MM.1S (cell line): ENCODE measurements around the gene BCR.
A peak's percentile ranks its signal among the peaks of the same experiment; 100 is the strongest.

Source experiments
- DNase-seq: peaks from one replicate; pipeline ENCODE4 v3.0.0-alpha.2; 2015
- H2AFZ ChIP-seq: fragments of 300-600 bp; sonication (generic); 2 replicates; pipeline ENCODE4 v1.6.0; 2016; ENCODE audit warnings: antibody characterized with exemption, low read length
- H3F3A ChIP-seq: fragments of 300-600 bp; sonication (generic); 2 replicates; pipeline ENCODE4 v1.6.1; 2016; ENCODE audit warnings: mild to moderate bottlenecking, antibody characterized with exemption, low read length, moderate library complexity, mixed read lengths; ENCODE audit not compliant: insufficient read depth
- H3K27ac ChIP-seq: fragments of 300-600 bp; sonication (generic); 2 replicates; pipeline ENCODE4 v1.5.1; 2016; ENCODE audit warnings: mild to moderate bottlenecking, low read length
- H3K27me3 ChIP-seq: fragments of 300-600 bp; sonication (generic); replicated peaks from 2 replicates; pipeline ENCODE4 v1.6.0; 2016; ENCODE audit warnings: low read length; ENCODE audit not compliant: insufficient read depth
- H3K36me3 ChIP-seq: fragments of 300-600 bp; sonication (generic); replicated peaks from 2 replicates; pipeline ENCODE4 v1.6.1; 2016; ENCODE audit warnings: mild to moderate bottlenecking, low read length, mixed read lengths; ENCODE audit not compliant: insufficient read depth
- H3K4me1 ChIP-seq: fragments of 300-600 bp; sonication (generic); 2 replicates; pipeline ENCODE4 v1.6.1; 2016; ENCODE audit warnings: low read length, mixed read lengths
- H3K4me2 ChIP-seq: fragments of 300-600 bp; sonication (generic); 2 replicates; pipeline ENCODE4 v1.6.0; 2016; ENCODE audit warnings: low read depth, low read length
- H3K4me3 ChIP-seq: fragments of 300-600 bp; sonication (generic); 2 replicates; pipeline ENCODE4 v1.5.1; 2016; ENCODE audit warnings: low read length, mixed read lengths
- H3K79me2 ChIP-seq: fragments of 300-600 bp; sonication (generic); 2 replicates; pipeline ENCODE4 v1.6.1; 2016; ENCODE audit warnings: mixed run types, low read length, mixed read lengths
- H3K9ac ChIP-seq: fragments of 300-600 bp; sonication (generic); 2 replicates; pipeline ENCODE4 v1.6.1; 2016; ENCODE audit warnings: low read length, mixed read lengths
- H3K9me2 ChIP-seq: fragments of 300-600 bp; sonication (generic); replicated peaks from 2 replicates; pipeline ENCODE4 v1.6.1; 2016; ENCODE audit warnings: mild to moderate bottlenecking, low read length, mixed read lengths; ENCODE audit not compliant: insufficient read depth
- H3K9me3 ChIP-seq: fragments of 300-600 bp; sonication (generic); replicated peaks from 2 replicates; pipeline ENCODE4 v1.6.1; 2016; ENCODE audit warnings: mild to moderate bottlenecking, low read length, mixed read lengths; ENCODE audit not compliant: insufficient read depth
- H4K20me1 ChIP-seq: fragments of 300-600 bp; sonication (generic); 2 replicates; pipeline ENCODE4 v1.6.1; 2016; ENCODE audit warnings: mild to moderate bottlenecking, low read length, moderate library complexity, mixed read lengths; ENCODE audit not compliant: insufficient read depth
- CTCF ChIP-seq: fragments of 300-600 bp; sonication (generic); IDR thresholded peaks from 2 replicates; pipeline ENCODE4 v1.5.1; 2016; ENCODE audit warnings: antibody characterized with exemption, low read length, mixed read lengths
- EZH2 ChIP-seq: fragments of 300-600 bp; sonication (generic); optimal IDR thresholded peaks from 2 replicates; pipeline ENCODE3; 2017; ENCODE audit warnings: low read depth, mild to moderate bottlenecking, antibody characterized with exemption, low read length, mixed read lengths
- EZH2phosphoT487 ChIP-seq: fragments of 300-600 bp; sonication (generic); IDR thresholded peaks from 2 replicates; pipeline ENCODE4 v1.6.1; 2018; ENCODE audit warnings: antibody characterized with exemption, low read length

The BCR gene

DNA sequence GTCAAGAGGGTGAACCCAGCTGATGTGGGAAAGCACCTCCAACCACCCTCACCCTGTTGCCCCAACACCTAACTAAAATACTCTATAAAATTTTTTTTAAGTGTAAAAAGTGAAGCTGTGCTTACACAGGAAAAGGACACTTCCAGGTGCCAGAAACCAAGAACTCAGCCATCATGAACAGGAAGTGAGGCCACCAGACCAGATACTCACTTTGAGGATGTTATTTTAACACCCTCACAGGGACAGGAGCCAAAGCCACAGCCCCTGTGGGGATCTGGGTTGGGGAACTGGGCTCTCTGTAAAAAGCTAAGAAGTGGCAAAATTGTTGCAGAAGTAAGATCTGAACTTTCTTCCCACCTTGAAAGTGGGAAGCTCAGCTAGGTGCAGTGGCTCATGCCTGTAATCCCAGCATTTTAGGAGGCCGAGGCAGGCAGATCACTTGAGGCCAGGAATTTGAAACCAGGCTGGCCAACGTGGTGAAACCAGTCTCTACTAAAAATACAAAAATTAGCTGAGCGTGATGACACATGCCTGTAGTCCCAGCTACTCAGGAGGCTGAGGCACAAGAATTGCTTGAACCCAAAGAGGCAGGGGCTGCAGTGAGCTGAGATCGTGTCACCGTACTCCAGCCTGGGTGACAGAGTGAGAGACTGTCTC, 42.3 kb upstream of the BCR start:
- Histone ChIP-seq H3K9me2 (no peaks in the 10 kb centered on the region), H3K4me2 (peak overlapping the region; percentile 46; the same call in 1 of the 2 replicates), H3K27me3 (no peaks in the 10 kb centered on the region), H3K4me3 (peak overlapping the region; percentile 6; the same call in 1 of the 2 replicates), H3K79me2 (peaks cover 8% of the 10 kb centered on the region; the same call in 1 of the 2 replicates), H3K27ac (peak overlapping the region; percentile 99), H3F3A (peaks cover 56% of the 10 kb centered on the region), H3K4me1 (peaks cover 69% of the 10 kb centered on the region), H3K9me3 (no peaks in the 10 kb centered on the region), H3K36me3 (no peaks in the 10 kb centered on the region), H3K9ac (peak overlapping the region; percentile 94), H2AFZ (no peak overlapping the region), H4K20me1 (no peaks in the 10 kb centered on the region)
- DNase-seq = peak; percentile 94
- TF ChIP-seq CTCF = no peak
- no peak for TF ChIP-seq EZH2
- no peak for TF ChIP-seq EZH2phosphoT487

DNA sequence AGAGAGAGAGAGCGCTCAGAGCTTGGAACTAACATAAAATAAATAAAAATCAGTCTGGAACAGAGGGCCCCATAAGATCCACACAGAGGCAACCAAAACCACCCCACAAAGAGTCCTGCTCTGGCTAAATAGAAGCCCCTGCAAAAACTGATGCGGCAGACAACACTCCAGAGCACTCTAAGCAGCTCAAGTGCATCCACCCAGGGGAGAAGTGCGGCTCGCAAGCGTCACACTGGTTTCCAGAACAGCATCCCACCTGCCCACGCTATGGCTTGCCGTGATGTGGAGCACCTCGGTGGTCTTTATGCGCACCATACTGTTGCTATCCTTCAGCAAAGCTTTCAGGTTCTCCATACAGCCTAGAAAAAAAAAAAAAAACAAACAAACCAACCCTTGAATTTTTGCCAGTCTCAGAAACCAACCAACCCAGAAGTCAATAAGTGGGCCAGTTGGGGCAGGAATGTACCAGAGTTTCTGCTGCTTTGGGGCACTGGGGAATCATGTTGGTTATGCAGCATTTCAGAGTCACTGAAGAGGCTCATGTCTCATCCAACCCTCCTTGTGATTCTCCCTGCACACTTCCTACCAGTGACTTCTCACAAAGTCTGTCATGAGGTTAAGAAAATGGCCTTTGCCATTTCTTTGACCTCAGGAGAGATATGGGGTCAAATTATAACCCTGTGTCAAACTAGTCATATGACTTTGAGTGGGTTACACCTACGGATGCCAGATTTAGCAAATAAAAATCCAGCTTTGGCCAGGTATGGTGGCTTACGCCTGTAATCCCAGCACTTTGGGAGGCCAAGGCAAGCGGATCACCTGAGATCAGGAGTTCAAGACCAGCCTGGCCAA, 41.5 kb upstream of the BCR start:
- Histone ChIP-seq H3K9me2 (no peaks in the 10 kb centered on the region), H3K27me3 (no peaks in the 10 kb centered on the region), H2AFZ (no peak overlapping the region), H3F3A (peaks cover 56% of the 10 kb centered on the region), H3K27ac (peak overlapping the region; percentile 99), H3K4me1 (peaks cover 69% of the 10 kb centered on the region), H3K79me2 (peaks cover 8% of the 10 kb centered on the region; the same call in 1 of the 2 replicates), H4K20me1 (no peaks in the 10 kb centered on the region), H3K4me2 (peak overlapping the region; percentile 46), H3K36me3 (no peaks in the 10 kb centered on the region), H3K9ac (peak overlapping the region; percentile 94), H3K9me3 (no peaks in the 10 kb centered on the region), H3K4me3 (peak overlapping the region; percentile 6; the same call in 1 of the 2 replicates)
- no peak for DNase-seq
- TF ChIP-seq EZH2 (no peak), CTCF (no peak), EZH2phosphoT487 (no peak)

- no peaks in the 10 kb centered on the region for H4K20me1 ChIP-seq
- H3K4me2 ChIP-seq = peak overlapping the region; percentile 35; the same call in 1 of the 2 replicates
- peak overlapping the region; percentile 99 for H3K27ac ChIP-seq
- no peaks in the 10 kb centered on the region for H3K9me3 ChIP-seq
- no peak overlapping the region for H2AFZ ChIP-seq
- H3F3A ChIP-seq = peaks cover 60% of the 10 kb centered on the region
- peak overlapping the region; percentile 25; the same call in 1 of the 2 replicates for H3K9ac ChIP-seq
- no peak overlapping the region for H3K4me3 ChIP-seq
- H3K4me1 ChIP-seq = peaks cover 78% of the 10 kb centered on the region
- H3K79me2 ChIP-seq = peaks cover 8% of the 10 kb centered on the region; the same call in 1 of the 2 replicates
- DNase-seq = peak; percentile 32
- TF ChIP-seq CTCF = no peak
- no peak for TF ChIP-seq EZH2phosphoT487
- TF ChIP-seq EZH2 = no peak
- no peaks in the 10 kb centered on the region for H3K36me3 ChIP-seq
- no peaks in the 10 kb centered on the region for H3K27me3 ChIP-seq
- no peaks in the 10 kb centered on the region for H3K9me2 ChIP-seq
Observed at GRCh38 chr22:23140385-23140784, 39.9 kb upstream of the BCR start.
